Esophagus squamous epithelium (tissue), 4 donors: ENCODE measurements around the gene LIPC.
A peak's percentile ranks its signal among the peaks of the same experiment; 100 is the strongest.

Experiments
- POLR2A ChIP-seq, 4 donors: fragments of 450-650 bp; IDR thresholded peaks; one replicate each; pipeline ENCODE4 v1.6.1; 2017; ENCODE audit warnings: antibody characterized with exemption in 4 of 4, mild to moderate bottlenecking in 4 of 4, moderate library complexity in 3 of 4
- TF ChIP-seq, protein P1 (sequence below), 6 experiments: fragments of 450-650 bp in 4 of 6; fragments of 200-600 bp in 2 of 6; sonication (generic) in 2 of 6; IDR thresholded peaks; one replicate each; pipeline ENCODE4 v1.5.1; 2016 to 2019; ENCODE audit warnings: antibody characterized with exemption in 6 of 6, mild to moderate bottlenecking in 4 of 6, moderate library complexity in 4 of 6

DNA sequence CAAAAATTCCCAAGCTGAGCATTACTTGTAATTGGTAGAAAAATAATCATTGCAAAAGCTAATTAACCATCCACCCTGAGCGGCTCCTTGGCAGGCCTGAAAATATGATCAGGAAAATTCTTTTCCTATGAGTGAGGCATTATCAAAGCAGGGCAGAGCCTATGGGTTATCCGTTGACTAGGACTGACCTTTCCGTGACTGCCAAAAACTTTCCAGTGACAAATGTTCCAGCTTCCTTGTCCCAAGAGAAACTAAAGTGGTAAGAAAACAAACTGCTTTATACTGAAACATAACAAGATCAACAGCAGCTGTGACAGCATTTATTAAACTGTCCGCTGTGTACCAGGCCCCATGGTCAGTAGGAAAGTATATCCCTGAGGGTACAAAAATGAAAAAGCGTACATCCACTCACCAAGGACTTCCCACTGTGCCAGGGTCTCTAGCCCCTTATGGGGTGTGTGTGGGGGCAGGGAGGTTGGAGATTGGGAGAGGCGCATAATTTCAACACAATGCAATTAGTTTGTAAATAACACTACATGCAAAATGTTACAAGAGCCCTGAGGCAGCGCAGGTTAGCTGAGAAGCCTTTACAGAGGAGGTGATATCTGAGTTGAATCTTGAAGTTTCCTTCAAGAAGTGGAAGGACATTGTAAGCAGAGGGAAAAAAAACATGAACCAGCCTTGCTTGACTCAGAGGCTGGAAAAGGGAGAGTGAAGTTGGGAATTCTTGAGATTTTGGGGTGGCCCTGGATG, 8.5 kb downstream of the LIPC start:
- no peak for TF ChIP-seq POLR2A (IDR thresholded peaks at IDR 0.05)
- TF ChIP-seq, protein P1, sequence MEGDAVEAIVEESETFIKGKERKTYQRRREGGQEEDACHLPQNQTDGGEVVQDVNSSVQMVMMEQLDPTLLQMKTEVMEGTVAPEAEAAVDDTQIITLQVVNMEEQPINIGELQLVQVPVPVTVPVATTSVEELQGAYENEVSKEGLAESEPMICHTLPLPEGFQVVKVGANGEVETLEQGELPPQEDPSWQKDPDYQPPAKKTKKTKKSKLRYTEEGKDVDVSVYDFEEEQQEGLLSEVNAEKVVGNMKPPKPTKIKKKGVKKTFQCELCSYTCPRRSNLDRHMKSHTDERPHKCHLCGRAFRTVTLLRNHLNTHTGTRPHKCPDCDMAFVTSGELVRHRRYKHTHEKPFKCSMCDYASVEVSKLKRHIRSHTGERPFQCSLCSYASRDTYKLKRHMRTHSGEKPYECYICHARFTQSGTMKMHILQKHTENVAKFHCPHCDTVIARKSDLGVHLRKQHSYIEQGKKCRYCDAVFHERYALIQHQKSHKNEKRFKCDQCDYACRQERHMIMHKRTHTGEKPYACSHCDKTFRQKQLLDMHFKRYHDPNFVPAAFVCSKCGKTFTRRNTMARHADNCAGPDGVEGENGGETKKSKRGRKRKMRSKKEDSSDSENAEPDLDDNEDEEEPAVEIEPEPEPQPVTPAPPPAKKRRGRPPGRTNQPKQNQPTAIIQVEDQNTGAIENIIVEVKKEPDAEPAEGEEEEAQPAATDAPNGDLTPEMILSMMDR (IDR thresholded peaks at IDR 0.05) = peak in 1 of 6 experiments; percentile 3
